GM18858 (cell line): ENCODE data around the gene FBXL15.

Experiments
- ATAC-seq: cut with Tn5 transposase; IDR thresholded peaks from one replicate; pipeline ENCODE4 v1.9.1; 2021; ENCODE audit not compliant: unreplicated experiment

Gene FBXL15

DNA sequence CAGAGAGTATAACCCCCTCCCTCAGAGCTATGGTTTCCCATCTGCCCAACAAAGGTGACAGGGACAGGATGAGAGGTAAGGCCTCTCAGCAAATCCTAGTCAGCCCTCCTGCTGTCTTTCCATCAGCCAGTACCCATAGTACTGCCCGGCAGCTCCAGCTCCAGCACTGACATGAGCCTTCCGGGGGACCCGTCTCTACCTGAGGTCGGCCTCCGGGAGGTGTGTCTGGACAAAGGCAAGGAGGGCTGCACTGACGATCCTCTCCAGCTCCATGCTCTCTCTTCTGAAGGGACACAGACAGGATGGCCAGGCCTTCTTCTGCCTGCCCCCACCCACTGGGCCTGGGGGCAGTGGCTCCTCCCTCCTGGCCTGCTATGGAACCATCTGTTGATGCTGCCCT, 4.3 kb downstream of the FBXL15 start:
- no peak for ATAC-seq

DNA sequence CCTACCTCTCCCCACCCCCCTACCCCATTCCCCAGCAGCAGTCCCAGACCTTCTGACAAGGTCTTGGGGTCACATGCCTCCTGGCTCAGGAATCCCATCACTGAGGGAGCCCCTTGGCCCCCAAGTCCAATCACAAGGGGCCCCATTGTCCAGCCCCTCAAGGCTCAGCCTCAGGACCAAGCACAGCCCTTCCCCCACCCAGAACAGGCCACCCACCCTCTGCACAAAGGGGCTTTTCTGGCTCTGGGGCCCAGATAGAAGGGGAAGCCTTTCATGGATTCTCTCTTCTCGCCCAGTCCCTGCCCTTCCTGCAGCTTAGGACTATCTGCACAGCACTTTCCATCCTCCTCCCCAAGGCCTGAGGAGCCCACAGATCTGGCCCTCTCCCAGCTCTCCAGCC, 4.8 kb downstream of the FBXL15 start:
- ATAC-seq: no peak

DNA sequence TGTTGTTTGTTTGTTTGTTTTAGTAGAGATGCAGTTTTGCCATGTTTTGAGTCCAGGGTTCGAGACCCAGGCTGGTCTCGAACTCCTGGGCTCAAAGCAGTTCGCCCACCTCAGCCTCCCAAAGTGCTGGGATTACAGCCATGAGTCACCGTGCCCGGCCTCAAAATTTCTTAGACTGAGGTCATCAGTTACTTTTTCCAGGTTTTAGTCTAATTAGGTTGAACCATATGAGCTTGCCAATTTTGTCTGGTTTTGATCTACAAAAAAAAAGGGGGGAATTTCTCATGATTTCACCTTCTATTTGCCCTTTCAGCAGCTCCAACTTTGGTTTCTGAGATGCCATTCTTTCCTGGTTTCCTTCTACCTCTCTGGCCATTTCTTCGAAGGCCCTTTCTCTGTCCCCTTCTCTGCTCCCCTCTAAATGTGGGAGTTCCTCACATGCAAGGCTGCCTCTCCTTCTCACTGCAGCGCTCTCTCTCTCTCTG, 6.2 kb downstream of the FBXL15 start:
- no peak for ATAC-seq

GRCh38 chr10:102429468-102429867, 8.8 kb downstream of the FBXL15 start:
- no peak for ATAC-seq

DNA sequence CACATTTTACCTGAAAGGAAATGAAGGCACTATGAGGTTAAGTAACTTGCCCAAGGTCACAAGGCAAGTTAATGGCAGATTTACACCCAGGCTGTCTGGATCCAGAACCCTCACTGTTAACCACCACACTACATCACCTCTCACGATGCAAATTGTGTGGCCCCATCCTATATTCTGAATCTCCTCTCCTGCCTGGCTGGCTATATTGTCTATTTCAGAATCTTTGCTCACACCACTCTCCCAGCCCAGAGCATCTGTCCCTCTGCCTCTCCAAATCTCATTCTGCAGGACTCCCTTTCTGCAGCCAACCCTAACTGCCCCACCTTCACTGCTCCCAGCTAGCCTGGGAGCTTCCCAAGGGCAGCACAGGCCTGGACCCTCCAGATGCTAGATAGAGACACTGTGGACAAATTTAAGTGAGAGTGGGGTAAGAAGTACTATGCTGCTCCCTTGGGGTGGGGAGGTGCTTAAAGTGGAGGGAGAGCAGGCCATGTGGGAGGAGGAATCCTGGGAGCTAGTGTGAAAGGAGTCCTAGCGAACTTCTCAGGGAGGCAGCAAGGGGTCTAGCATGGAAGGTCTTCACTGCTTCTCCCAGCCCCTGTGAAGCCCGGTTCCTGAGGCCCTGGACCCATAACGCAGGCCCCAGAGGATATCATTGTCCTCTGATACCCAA, 11.0 kb downstream of the FBXL15 start:
- no peak for ATAC-seq

- ATAC-seq: peak; percentile 71
Measured at GRCh38 chr10:102432162-102432950, 11.7 kb downstream of the FBXL15 start, which contains the start of gene CUEDC2. Gene CUEDC2 (minus strand): TSS chr10:102432574. CDS start chr10:102425188, 7,386 bp downstream.

DNA sequence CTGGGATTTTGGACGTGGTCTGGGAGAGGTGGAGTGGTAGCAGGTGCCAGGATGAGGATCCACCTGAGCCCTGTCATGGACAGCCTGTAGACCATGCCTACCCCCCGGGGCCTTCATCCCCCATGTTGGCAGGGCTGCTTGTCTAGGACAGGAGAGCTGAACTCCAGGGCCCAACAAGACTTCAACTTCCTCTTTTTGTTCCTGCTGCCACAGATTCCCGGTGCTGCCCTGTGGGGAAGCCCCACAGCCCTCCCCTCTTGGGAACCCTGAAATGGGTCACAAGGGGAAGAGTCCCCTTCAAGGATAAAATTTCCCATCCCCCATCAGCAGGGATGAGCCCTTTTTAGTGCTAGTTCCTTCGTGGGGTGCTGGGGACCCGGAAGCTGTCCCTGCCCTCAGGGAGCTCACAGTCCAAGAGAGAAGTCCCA, 13.0 kb downstream of the FBXL15 start:
- no peak for ATAC-seq

DNA sequence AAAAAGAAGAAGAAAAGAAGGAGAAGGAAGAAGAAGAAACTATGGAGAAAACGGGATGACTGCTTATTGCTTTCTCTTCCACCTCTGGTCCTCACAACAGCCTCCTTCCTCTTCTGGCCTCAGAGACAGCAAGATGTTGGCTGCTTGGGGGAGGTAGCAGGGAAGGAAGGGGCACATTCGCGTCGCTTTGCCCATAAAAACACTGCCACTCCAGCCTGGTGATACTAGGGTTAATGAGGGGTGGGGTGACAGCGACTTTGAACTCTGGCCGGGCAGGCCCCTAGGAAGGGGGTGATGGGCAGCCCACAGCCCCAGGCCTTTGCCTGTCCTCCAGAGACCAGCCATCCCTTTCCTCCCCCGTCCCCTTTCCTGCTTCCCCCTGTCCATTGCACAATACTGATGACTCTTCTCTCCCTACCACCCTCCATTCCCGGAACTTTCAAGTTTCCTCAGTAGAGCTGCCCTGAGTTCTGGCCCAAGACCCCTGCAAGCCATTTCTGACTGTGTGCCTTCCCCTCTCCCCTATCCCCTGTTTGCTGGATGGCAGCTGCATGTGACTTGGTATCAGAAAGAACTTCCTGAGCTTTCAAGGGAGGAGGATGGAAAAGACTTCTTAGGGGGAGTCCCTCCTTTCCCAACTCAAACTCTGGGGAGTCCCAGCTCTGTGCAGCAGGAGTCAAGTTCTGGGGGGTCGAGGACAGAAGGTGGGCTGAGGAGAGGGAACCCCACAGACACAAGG, 13.9 kb downstream of the FBXL15 start:
- no peak for ATAC-seq

DNA sequence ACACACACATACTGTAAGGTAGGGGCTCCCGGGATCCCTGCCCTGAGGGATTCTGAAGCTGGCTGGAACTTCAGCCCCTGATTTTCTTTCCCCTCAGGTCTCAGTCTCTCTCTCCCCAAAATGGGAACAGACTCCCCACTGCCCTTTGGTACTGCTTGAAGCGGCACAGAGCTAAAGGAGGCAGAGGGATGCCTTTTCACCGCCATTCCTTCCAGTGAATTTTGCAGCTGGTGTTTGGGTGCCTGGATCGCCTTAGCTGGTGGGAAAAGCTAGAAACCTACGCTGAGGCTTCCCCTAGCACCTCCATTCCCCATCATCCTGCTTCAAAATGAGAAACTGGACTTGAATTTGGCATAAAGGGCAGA, 14.5 kb downstream of the FBXL15 start:
- no peak for ATAC-seq

GRCh38 chr10:102435529-102436233, 15.0 kb downstream of the FBXL15 start:
- no peak for ATAC-seq

DNA sequence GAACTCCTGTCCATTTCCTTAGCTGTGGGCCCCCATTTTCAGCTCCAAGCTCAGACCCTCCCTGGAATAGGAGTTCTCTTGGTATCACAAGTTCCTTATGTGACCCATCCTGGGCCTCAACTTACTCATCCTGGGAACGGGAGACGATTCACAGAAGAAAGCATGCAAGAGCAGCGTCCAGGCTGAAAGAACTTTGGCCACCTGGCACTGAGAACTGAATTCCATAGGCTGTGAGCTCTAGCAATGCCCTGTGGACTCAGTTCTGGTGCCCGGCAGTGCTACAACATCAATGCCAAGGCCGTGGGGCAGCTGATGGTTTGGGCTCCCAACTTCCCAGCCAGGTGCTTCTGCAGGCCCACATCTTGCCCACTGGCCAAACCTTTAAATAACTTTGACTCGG, 15.7 kb downstream of the FBXL15 start:
- no peak for ATAC-seq

GRCh38 chr10:102437515-102437914, 16.9 kb downstream of the FBXL15 start:
- no peak for ATAC-seq

GRCh38 chr10:102438374-102438773, 17.7 kb downstream of the FBXL15 start:
- no peak for ATAC-seq

DNA sequence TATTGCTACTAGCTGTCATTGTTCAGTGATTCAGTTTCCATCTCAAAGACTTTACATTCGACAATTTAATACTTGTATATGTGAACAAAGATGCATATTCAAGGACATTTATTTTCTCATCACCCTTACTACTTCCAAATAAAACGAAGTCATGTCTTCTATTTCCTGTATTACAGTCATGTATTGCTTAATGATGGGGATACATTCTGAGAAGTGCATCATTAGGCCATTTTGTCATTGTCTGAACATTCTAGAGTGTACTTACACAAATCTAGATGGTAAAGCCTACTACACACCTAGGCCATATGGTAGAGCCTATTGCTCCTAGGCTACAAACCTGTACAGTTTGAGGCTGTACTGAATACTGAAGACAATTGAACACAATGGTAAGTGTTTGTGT, 24.2 kb downstream of the FBXL15 start:
- no peak for ATAC-seq

DNA sequence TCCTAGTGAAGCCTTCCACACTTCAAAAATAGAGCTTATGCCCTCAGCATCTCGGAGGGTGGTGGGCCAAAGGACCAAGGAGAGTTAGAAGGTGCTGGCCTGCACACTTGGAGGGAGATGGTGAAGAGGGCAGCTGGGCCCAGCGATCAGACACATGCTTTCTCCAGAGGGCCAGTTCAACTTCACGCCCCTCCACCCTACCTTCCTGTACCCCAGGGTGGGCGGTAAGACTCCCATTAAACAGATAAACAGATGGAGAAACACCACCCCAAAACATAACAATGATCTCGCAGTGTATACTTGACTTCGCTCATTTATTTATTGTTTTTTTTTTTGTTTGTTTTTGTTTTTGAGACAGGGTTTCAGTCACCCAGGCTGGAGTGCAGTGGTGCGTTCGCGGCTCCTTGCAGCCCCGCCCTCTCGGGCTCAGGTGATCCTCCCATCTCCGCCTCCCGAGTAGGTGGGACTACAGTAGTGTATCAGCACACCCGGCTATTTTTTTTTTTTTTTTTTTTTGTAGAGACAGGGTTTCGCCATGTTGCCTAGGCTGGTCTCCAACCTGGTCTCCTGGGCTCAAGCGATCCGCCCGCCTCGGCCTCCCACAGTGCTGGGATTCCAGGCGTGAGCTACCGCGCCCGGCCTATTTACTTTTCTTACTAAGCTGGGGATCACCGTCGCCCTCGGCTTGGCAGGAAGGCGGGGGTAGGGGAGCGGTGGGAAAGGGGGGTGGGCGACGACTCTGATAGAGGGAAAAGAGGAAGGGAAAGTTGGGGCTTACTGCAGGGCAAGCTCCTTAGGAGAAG, 28.9 kb downstream of the FBXL15 start:
- peak; percentile 50 for ATAC-seq

GRCh38 chr10:102450124-102450373, 29.4 kb downstream of the FBXL15 start:
- ATAC-seq: no peak

DNA sequence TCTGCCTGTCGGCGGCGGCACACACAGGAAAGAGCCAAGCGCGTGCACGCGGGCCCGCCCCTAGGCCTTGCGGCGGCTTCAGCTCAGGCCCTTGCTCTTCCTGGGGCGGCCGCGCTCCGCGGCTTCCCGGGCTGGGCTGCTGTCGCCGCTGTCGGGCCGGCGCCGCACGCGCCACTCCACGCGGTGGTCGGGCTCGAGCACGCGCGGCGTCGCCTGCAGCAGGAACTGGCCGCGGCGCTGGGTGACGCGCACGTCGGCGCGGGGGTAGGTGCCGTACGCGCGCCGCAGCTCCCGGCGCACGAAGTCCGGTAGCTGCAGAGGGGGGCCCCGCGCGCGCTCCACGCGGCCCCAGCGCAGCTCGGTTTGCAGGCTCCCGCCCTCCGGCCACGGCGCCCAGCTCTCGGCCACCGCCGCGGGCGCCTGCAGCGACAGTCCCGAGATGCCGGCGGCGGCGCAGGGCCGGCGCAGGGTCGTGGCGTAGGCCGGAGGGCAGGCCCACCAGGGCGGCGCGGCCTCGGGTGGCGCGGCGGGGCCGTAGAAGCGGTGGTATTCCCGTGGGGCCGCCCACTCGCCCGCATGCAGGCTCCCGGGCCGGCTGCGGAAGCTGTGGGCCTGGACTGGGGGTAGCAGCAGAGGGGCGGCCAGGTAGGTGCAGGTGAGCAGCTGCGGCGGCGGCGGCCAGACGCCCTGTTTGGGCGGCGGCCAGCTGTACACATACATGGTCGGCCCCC, 29.9 kb downstream of the FBXL15 start:
- peak; percentile 73 for ATAC-seq

- no peak for ATAC-seq
Measured at GRCh38 chr10:102451105-102451969, 30.7 kb downstream of the FBXL15 start, which contains the start of gene C10orf95. Gene C10orf95 (minus strand): TSS chr10:102451543. CDS start chr10:102451093, 450 bp downstream.
